ENCODE data around the gene CDR2.

DNA sequence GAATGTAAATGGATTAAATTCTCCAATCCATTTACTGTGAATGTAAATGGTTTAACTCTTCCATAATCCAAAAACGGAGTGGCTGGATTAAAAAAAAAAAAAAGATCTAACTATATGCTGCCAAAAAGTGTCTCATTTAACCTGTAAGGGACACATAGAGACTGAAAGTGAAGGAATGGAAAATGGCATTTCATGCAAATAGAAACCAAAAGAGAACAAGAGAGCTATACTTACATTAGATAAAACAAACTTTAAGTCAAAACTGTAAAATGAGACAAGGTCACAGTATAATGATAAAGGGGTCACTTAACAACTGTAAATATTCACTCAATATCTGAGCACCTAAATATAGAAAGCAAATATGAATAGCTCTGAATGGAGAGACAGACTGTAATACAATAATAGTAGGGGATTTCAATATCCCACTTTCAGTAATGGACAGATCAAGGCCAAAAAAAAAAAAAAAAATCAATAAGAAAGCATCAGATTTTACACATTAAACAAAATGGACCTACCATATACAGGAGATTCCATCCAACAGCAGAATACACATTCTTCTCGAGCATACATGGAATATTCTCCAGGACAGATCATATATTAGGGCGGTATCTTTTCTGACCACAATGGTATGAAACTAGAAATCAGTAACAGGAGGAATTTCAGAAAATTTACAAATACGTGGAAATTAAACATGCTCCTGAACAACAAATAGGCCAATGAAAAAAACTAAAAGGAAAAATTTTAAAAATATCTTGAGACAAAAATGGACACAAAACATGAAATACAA is 36.4 kb downstream of the CDR2 start:
- no peak for TF ChIP-seq POLR2A (IDR thresholded peaks at IDR 0.05; ENCODE audit: low read length)
- TF ChIP-seq GATA1 (IDR thresholded peaks at IDR 0.05; ENCODE audit: low read depth, low read length) = no peak
